ENCODE data around the gene RGS17.

The RGS17 gene

DNA sequence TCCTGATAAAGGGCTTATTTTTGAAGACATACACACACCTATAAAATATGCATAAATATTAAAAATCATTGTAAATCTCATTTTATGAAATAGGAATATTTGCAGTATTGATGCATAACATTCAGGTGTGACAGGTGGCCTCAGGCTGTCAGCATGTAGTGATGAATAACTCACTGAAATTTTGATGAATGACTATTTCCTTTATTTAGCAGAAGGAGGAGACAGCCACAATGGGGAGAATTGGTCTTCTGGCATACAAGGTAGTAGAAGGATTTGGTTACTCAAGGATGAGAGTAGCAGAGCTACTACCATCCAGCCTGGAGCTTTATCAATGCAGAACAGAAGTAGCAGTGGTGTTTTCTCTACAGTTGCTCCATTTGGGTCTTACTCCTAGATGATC is 47.2 kb downstream of the RGS17 start:
- no peaks in the 10 kb centered on the region for H3K27me3 ChIP-seq (ENCODE audit: insufficient read depth, poor library complexity, severe bottlenecking)
- no peak overlapping the region for H3K4me3 ChIP-seq (replicated peaks; ENCODE audit: insufficient read depth, low read length)
- TF ChIP-seq, protein P1, sequence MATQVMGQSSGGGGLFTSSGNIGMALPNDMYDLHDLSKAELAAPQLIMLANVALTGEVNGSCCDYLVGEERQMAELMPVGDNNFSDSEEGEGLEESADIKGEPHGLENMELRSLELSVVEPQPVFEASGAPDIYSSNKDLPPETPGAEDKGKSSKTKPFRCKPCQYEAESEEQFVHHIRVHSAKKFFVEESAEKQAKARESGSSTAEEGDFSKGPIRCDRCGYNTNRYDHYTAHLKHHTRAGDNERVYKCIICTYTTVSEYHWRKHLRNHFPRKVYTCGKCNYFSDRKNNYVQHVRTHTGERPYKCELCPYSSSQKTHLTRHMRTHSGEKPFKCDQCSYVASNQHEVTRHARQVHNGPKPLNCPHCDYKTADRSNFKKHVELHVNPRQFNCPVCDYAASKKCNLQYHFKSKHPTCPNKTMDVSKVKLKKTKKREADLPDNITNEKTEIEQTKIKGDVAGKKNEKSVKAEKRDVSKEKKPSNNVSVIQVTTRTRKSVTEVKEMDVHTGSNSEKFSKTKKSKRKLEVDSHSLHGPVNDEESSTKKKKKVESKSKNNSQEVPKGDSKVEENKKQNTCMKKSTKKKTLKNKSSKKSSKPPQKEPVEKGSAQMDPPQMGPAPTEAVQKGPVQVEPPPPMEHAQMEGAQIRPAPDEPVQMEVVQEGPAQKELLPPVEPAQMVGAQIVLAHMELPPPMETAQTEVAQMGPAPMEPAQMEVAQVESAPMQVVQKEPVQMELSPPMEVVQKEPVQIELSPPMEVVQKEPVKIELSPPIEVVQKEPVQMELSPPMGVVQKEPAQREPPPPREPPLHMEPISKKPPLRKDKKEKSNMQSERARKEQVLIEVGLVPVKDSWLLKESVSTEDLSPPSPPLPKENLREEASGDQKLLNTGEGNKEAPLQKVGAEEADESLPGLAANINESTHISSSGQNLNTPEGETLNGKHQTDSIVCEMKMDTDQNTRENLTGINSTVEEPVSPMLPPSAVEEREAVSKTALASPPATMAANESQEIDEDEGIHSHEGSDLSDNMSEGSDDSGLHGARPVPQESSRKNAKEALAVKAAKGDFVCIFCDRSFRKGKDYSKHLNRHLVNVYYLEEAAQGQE (IDR thresholded peaks at IDR 0.05; ENCODE audit: insufficient replicate concordance, low read depth): no peak
- TF ChIP-seq POLR2AphosphoS5 (IDR thresholded peaks at IDR 0.05; ENCODE audit: low read depth): no peak
- no peak for TF ChIP-seq SPI1 (IDR thresholded peaks at IDR 0.05; ENCODE audit: borderline replicate concordance, low read depth)
- TF ChIP-seq, protein P2, sequence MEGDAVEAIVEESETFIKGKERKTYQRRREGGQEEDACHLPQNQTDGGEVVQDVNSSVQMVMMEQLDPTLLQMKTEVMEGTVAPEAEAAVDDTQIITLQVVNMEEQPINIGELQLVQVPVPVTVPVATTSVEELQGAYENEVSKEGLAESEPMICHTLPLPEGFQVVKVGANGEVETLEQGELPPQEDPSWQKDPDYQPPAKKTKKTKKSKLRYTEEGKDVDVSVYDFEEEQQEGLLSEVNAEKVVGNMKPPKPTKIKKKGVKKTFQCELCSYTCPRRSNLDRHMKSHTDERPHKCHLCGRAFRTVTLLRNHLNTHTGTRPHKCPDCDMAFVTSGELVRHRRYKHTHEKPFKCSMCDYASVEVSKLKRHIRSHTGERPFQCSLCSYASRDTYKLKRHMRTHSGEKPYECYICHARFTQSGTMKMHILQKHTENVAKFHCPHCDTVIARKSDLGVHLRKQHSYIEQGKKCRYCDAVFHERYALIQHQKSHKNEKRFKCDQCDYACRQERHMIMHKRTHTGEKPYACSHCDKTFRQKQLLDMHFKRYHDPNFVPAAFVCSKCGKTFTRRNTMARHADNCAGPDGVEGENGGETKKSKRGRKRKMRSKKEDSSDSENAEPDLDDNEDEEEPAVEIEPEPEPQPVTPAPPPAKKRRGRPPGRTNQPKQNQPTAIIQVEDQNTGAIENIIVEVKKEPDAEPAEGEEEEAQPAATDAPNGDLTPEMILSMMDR (IDR thresholded peaks at IDR 0.05; ENCODE audit: insufficient read depth, low read length): no peak
- no peak for TF ChIP-seq GABPA (IDR thresholded peaks at IDR 0.05; ENCODE audit: low read depth)
- DNase-seq (ENCODE audit: low read depth in 1 of 2, low spot score in 1 of 2): no peak
- no peak overlapping the region for H3K27ac ChIP-seq (replicated peaks)

DNA sequence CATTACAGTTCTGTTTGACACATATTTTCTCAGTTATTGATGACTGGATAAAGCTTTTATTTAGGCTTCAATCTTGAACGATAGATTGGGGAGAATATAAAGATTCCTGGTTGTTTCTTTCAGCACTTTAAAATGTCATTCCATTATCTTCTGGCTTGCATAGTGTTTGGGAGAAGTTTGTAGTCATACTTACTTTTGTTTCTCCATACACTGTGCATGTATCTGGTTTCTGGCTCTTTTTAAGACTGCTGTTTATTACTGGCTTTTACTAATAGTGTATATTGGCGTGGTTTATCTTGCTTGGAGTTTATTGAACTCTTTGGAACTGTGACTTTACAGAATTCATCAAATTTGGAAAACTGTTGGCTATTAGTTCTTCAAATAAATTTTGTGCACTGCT is 49.2 kb downstream of the RGS17 start:
- DNase-seq (ENCODE audit: low read depth in 1 of 2, low spot score in 1 of 2): no peak
- Histone ChIP-seq H3K27me3 (ENCODE audit: insufficient read depth, poor library complexity, severe bottlenecking) (no peaks in the 10 kb centered on the region), H3K27ac (replicated peaks) (no peak overlapping the region), H3K4me3 (replicated peaks; ENCODE audit: insufficient read depth, low read length) (no peak overlapping the region)
- TF ChIP-seq, protein P1 (IDR thresholded peaks at IDR 0.05; ENCODE audit: insufficient replicate concordance, low read depth): no peak
- no peak for TF ChIP-seq SPI1 (IDR thresholded peaks at IDR 0.05; ENCODE audit: borderline replicate concordance, low read depth)

GRCh38 chr6:153076431-153076830 is 54.7 kb downstream of the RGS17 start:
- TF ChIP-seq SPI1 (IDR thresholded peaks at IDR 0.05; ENCODE audit: borderline replicate concordance, low read depth) (no peak), POLR2AphosphoS5 (IDR thresholded peaks at IDR 0.05; ENCODE audit: low read depth) (no peak), GABPA (IDR thresholded peaks at IDR 0.05; ENCODE audit: low read depth) (no peak)
- TF ChIP-seq, protein P1 (IDR thresholded peaks at IDR 0.05; ENCODE audit: insufficient replicate concordance, low read depth): no peak
- TF ChIP-seq, protein P2 (IDR thresholded peaks at IDR 0.05; ENCODE audit: insufficient read depth, low read length): no peak
- Histone ChIP-seq H3K27me3 (ENCODE audit: insufficient read depth, poor library complexity, severe bottlenecking) (no peaks in the 10 kb centered on the region), H3K4me3 (replicated peaks; ENCODE audit: insufficient read depth, low read length) (no peak overlapping the region), H3K27ac (replicated peaks) (no peak overlapping the region)
- no peak for DNase-seq (ENCODE audit: low read depth in 1 of 2, low spot score in 1 of 2)

- no peak for DNase-seq (ENCODE audit: low read depth in 1 of 2, low spot score in 1 of 2)
- TF ChIP-seq POLR2AphosphoS5 (IDR thresholded peaks at IDR 0.05; ENCODE audit: low read depth) (no peak), GABPA (IDR thresholded peaks at IDR 0.05; ENCODE audit: low read depth) (no peak), SPI1 (IDR thresholded peaks at IDR 0.05; ENCODE audit: borderline replicate concordance, low read depth) (no peak)
- TF ChIP-seq, protein P2 (IDR thresholded peaks at IDR 0.05; ENCODE audit: insufficient read depth, low read length): no peak
- Histone ChIP-seq H3K27me3 (ENCODE audit: insufficient read depth, poor library complexity, severe bottlenecking) (no peaks in the 10 kb centered on the region), H3K27ac (replicated peaks) (no peak overlapping the region), H3K4me3 (replicated peaks; ENCODE audit: insufficient read depth, low read length) (no peak overlapping the region)
Observed at GRCh38 chr6:153074761-153075160, 56.3 kb downstream of the RGS17 start.

Data from HL-60 (cell line).